ENCODE data around the gene SMPD3. TPM values are rescaled to one million over a fixed set of nuclear protein-coding genes. Genes with fewer than 3 reads are reported as not detected.

SMPD3 gene
- total and polyA plus RNA-seq, 9 of the 15 experiments (the other 6 are each of a cell fraction or from before 2014, with no cell fraction given): 0.03 to 1.2 (median 0.18) TPM

GRCh38 chr16:68421076-68421475, 27.2 kb downstream of the SMPD3 start:
- DNase-seq (ENCODE audit: extremely low read depth in 1 of 4, low spot score in 3 of 4): no peak
- H3K4me2 ChIP-seq (ENCODE audit: insufficient read depth, low read length): no peak overlapping the region
- no TSS peak for BruUV-seq (replicated peaks)
- H3K27me3 ChIP-seq (ENCODE audit: control insufficient read depth in 2 of 2, insufficient read depth in 2 of 2, low read length in 2 of 2): peaks cover 3 to 31% of the 10 kb centered on the region in 2 experiments; a peak in 4 of 5 replicates
- H3K27ac ChIP-seq (ENCODE audit: extremely low read depth, low read depth, low read length): no peak overlapping the region
- no peaks in the 10 kb centered on the region for H3K9me1 ChIP-seq (ENCODE audit: control insufficient read depth, insufficient read depth, low read length)
- ATAC-seq: no peak
- no peaks in the 10 kb centered on the region for H3K9me3 ChIP-seq (replicated peaks; ENCODE audit: control insufficient read depth, insufficient read depth, low read depth, low read length)
- in situ Hi-C loops (cut with MboI) (no loop called here), intact Hi-C loops (cut with micrococcal nuclease) (no loop called here)
- H3K9ac ChIP-seq (ENCODE audit: insufficient read depth in 1 of 2, low read depth in 2 of 2, low read length in 2 of 2): no peak overlapping the region
- H3K4me3 ChIP-seq: no peak overlapping the region
- TF ChIP-seq SMARCE1 (IDR thresholded peaks at IDR 0.05) (no peak), SRF (CRISPR knock-in tag; IDR thresholded peaks at IDR 0.05) (no peak), ZNF785 (CRISPR knock-in tag; IDR thresholded peaks at IDR 0.05) (no peak), ZNF277 (CRISPR knock-in tag; IDR thresholded peaks at IDR 0.05; ENCODE audit: borderline replicate concordance) (no peak), HEY1 (CRISPR knock-in tag; IDR thresholded peaks at IDR 0.05; ENCODE audit: borderline replicate concordance) (no peak), PBX2 (CRISPR knock-in tag; IDR thresholded peaks at IDR 0.05; ENCODE audit: low read depth) (no peak), PBX2 (tag; conservative IDR thresholded peaks at IDR 0.05; ENCODE audit: low read depth) (no peak), XRCC4 (IDR thresholded peaks at IDR 0.05; ENCODE audit: extremely low read depth, insufficient read depth, insufficient read length) (no peak), ZNF263 (CRISPR knock-in tag; IDR thresholded peaks at IDR 0.05; ENCODE audit: borderline replicate concordance) (no peak), KAT2B (IDR thresholded peaks at IDR 0.05; ENCODE audit: low read depth, low read length) (no peak), TFAM (CRISPR knock-in tag; conservative IDR thresholded peaks at IDR 0.05) (no peak), HIVEP1 (CRISPR knock-in tag; IDR thresholded peaks at IDR 0.05) (no peak), E2F5 (CRISPR knock-in tag; IDR thresholded peaks at IDR 0.05) (no peak)
- ChIA-PET CTCF (ENCODE audit: low intra/inter-chr PET ratio) (no interaction called here), POLR2A (interaction anchor here (0.9 kb wide), 1 partner anchor 9 kb away, joined by 5 read pairs; no protein-coding TSS in a partner anchor)
- no peaks in the 10 kb centered on the region for H4K20me1 ChIP-seq (replicated peaks; ENCODE audit: control insufficient read depth, insufficient read depth, low read length)
- no peak for FAIRE-seq
- H2AFZ ChIP-seq (ENCODE audit: low read depth, low read length): no peak overlapping the region
- H3K79me2 ChIP-seq (ENCODE audit: control insufficient read depth, insufficient read depth, low read length): no peaks in the 10 kb centered on the region
- H3K4me1 ChIP-seq (replicated peaks in 1 of 2; ENCODE audit: control insufficient read depth in 2 of 2, insufficient read depth in 2 of 2, low read length in 2 of 2): no peaks in the 10 kb centered on the region
- no peaks in the 10 kb centered on the region for H3K36me3 ChIP-seq (ENCODE audit: control insufficient read depth, insufficient read depth, low read length)
- 1% methylated on average over 5 of the region's 5 CpGs for whole genome bisulfite sequencing (ENCODE audit: insufficient coverage, low coverage, missing lambda C conversion rate)
